Cardiac muscle cell (in vitro differentiated cells and primary cell): ENCODE data around the gene BET1L. TPM values are rescaled to one million over a fixed set of nuclear protein-coding genes. Genes with fewer than 3 reads are reported as not detected.
"Not testable (repeated sequence)": the region's sequence is repeated elsewhere in the genome, so short reads cannot be mapped to it uniquely, and the experiment has no call there.

Source experiments
- DNase-seq, 2 donors: peaks; one replicate each; pipeline versions ENCODE4 v3.0.0 to v3.0.0-alpha.2; 2010 to 2017; ENCODE audit warnings: low read depth in 1 of 2, low spot score in 1 of 2
- H3K27ac ChIP-seq: fragments of 200-600 bp; sonication (generic); 2 replicates; pipeline ENCODE4 v1.5.1; 2016
- H3K27me3 ChIP-seq: fragments of 200-600 bp; sonication (generic); 2 replicates; pipeline ENCODE4 v1.6.0; 2016; ENCODE audit warnings: control low read depth
- H3K36me3 ChIP-seq: fragments of 200-600 bp; sonication (generic); 2 replicates; pipeline ENCODE4 v1.5.1; 2016; ENCODE audit warnings: control low read depth
- H3K4me1 ChIP-seq: fragments of 200-600 bp; sonication (generic); 2 replicates; pipeline ENCODE4 v1.8.1; 2017; ENCODE audit warnings: low read depth, mild to moderate bottlenecking, mixed run types
- H3K4me3 ChIP-seq: fragments of 200-600 bp; sonication (generic); 2 replicates; pipeline ENCODE4 v1.5.1; 2016; ENCODE audit warnings: mild to moderate bottlenecking
- H3K9me3 ChIP-seq: fragments of 200-600 bp; sonication (generic); 2 replicates; pipeline ENCODE4 v1.5.1; 2017; ENCODE audit warnings: low read depth, mild to moderate bottlenecking, control low read depth
- CTCF ChIP-seq: IDR thresholded peaks from 2 replicates; pipeline ENCODE4 v1.5.1; 2012; ENCODE audit warnings: low read depth, mild to moderate bottlenecking, low read length
- polyA plus RNA-seq: library from polyadenylated mRNA; unstranded; fragments of >200 nt; fragmentation: Nextera tagmentation; extraction: Ambion mirVana; gene quantifications from 2 replicates; pipeline ENCODE4 v1.2.1, GENCODE V29; 2016
- total RNA-seq: library from RNA; depleted of rRNA; stranded (reverse); fragments of >200 nt; gene quantifications from 2 replicates; pipeline ENCODE4 v1.2.3, GENCODE V29; 2016

The BET1L gene
- total and polyA plus RNA-seq, 2 experiments from 2014 or later, result 30.6 to 62.0 TPM

DNA sequence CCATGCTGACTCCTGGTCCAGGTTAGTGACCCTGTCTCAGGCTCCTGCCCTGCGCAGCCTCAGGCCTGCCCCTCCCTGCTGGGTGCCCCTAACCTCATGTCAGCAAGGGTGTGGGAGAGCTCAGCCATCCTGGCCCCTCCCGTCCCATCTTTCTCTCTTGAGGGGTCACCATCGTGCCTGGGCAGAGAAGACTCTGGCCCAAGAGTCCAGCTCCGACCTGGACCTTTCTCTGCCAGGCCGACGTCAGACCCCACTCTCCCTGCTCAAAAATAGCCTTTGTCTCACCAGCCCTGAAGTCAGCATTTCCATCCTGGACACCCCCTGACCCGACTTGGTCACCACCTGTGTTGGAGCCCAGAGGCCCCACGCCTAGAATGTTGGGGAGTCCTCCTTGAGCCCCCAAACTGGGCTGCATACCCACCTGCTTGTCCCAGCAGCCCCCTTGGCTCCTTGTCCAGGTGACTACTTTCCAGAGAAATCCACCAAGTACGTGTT lies 9.4 kb downstream of the BET1L start:
- no peaks in the 10 kb centered on the region for H3K9me3 ChIP-seq
- no peak overlapping the region for H3K4me3 ChIP-seq
- H3K4me1 ChIP-seq, result no peaks in the 10 kb centered on the region
- H3K36me3 ChIP-seq, result no peaks in the 10 kb centered on the region
- H3K27me3 ChIP-seq, result no peaks in the 10 kb centered on the region
- H3K27ac ChIP-seq, result no peak overlapping the region
- no peak for TF ChIP-seq CTCF
- no peak for DNase-seq

GRCh38 chr11:196786-197731 lies 10.1 kb downstream of the BET1L start:
- no peaks in the 10 kb centered on the region for H3K36me3 ChIP-seq
- no peaks in the 10 kb centered on the region for H3K27me3 ChIP-seq
- no peak overlapping the region for H3K4me3 ChIP-seq
- H3K27ac ChIP-seq, result no peak overlapping the region
- H3K9me3 ChIP-seq, result no peaks in the 10 kb centered on the region
- DNase-seq, result no peak
- H3K4me1 ChIP-seq, result no peaks in the 10 kb centered on the region
- TF ChIP-seq CTCF, result no peak

DNA sequence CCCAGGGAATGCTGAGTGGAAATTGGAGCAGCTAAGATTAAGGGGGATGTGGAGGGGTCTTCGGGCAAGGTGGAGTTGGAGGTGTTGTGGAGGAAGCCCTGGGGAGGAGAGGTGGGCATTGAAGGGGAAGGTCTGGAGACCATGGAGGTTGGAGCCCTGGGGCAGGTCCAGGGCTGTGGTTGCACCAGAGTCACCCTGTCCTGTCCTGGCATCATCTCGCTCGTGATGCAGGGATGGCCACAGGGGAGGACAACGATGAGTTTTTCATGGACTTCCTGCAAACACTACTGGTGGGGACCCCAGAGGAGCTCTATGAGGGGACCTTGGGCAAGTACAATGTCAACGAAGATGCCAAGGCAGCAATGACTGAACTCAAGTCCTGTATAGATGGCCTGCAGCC lies 13.7 kb downstream of the BET1L start:
- not testable (repeated sequence) for DNase-seq, H3K27ac ChIP-seq, H3K4me3 ChIP-seq, H3K4me1 ChIP-seq, H3K36me3 ChIP-seq, H3K9me3 ChIP-seq, H3K27me3 ChIP-seq

DNA sequence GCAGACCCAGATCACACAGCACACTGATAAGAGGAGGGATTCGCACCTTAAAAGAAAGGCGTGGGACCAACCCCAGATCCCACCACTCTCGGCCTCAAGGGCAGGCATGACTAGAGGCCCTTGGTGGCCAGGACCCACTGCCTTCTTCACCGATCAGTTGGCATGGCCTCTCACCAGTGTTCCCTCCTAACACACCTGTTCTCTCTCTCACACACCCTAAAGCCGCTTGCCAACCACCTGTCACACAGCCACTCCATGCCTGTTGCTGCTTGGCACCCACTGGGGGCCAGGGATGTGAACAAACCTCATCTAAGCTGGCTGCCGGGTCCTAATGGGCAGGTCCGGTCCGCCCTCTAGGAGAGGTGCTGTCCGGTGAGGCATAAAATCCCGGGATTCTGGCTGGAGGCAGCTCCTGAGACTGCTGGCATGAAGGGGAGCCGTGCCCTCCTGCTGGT lies 14.5 kb downstream of the BET1L start, which contains the start of gene SCGB1C1:
TSS of gene SCGB1C1 (plus strand) at position 405 of the 455 bp plus-strand sequence. CDS start at position 427, 22 bp downstream.
- not testable (repeated sequence) for H3K9me3 ChIP-seq, H3K27ac ChIP-seq, H3K27me3 ChIP-seq, H3K4me1 ChIP-seq, H3K4me3 ChIP-seq, DNase-seq, H3K36me3 ChIP-seq

DNA sequence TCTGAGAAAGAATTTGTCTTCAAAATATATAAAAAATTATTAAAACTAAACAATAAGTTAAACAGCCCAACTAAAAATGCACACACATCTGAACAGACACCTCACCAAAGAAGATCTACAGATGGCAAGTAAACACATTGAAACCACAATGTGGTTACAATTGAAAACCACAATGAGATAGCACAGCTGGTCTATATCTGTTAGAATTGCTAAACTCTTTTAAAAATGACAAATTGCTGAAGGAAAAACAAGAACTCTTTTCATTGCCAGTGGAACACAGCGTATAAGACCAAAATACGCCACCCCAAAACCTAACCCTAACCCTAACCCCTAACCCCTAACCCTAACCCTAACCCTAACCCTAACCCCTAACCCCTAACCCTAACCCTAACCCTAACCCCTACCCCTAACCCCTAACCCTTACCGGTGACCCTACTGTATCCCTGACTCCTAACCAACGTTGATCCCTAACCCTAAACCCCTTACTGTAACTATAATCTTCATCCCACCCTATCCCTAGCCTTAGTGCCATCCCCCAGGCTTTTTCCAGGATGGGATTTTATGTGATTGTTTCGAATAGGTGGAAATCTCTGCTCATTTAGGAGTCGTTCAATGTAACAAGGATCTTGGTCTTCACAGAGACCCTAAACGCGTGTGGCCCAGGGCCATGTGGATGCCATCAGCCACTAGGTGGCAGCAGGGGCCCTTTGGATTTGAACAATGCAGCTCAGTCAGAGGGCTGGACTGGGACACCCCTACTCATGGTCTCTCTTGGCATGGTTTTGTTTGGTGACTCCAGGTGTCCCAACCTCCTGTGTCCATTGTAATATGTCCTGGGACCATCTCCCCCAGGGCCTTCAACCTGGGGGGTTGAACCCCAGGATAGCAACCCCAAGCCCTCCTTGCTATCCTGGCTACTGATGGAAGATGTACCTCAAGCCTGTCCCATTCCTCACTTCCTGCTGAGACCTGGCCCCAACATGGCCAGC lies 15.4 kb downstream of the BET1L start:
- H3K36me3 ChIP-seq, DNase-seq, H3K9me3 ChIP-seq, H3K27ac ChIP-seq, H3K4me1 ChIP-seq, H3K27me3 ChIP-seq, H3K4me3 ChIP-seq: not testable (repeated sequence)
- peak; percentile 7 for TF ChIP-seq CTCF

DNA sequence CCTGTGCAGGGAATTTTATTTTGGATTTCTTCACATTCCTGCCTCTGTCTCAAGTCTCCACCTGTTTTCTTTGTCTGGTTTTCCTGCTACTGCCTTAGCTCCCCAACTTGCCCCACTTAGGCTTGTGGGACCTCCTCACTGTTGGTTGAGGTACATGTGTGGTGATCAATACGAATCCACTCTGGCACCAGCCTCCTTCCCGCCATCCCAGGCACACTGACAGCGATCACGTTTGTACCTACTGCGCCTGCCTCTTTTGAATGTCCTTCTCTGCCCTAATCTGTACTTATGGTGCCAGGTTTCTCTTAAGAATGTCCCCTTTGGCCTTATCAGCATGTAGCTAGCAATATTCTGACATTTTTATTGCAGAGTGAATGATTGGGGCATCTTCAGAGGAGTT lies 16.7 kb downstream of the BET1L start:
- DNase-seq, H3K9me3 ChIP-seq, H3K4me1 ChIP-seq, H3K27ac ChIP-seq, H3K27me3 ChIP-seq, H3K36me3 ChIP-seq, H3K4me3 ChIP-seq: not testable (repeated sequence)
